ENCODE results near the gene CAMK1D.
"Not testable (repeated sequence)": the region's sequence is repeated elsewhere in the genome, so short reads cannot be mapped to it uniquely, and the experiment has no call there.

Gene CAMK1D

DNA sequence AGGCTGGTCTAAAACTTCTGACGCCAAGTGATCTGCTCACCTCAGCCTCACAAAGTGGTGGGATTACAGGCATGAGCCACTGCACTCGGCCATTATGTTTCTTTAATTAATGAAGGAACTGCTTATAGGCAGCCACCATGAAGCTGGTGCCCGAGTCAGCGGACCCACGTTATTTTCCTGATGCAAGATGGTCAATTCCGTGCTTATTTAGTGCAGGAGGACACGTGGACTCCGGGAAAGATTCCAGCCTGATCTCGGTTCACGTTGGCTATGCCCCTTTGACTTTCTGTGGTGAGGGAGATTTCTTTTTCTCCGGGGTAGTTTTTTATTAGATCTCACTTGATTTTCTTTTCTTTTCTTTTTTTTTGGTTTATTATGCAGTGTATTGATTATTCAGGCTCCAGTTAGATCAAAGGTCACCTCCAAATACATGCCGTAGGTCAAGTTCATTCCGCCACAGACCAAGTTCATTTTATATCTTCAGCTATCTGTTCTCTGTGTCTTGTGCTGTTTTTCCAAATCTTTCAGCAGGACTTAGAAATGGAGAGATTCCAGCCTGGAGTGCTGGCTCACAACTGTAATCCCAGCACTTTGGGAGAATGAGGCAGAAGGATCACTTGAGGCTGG lies 8.3 kb downstream of the CAMK1D start:
- H4K20me1 ChIP-seq (ENCODE audit: insufficient read depth, low read length): no peaks in the 10 kb centered on the region
- no peaks in the 10 kb centered on the region for H3K4me1 ChIP-seq (ENCODE audit: low read length)

DNA sequence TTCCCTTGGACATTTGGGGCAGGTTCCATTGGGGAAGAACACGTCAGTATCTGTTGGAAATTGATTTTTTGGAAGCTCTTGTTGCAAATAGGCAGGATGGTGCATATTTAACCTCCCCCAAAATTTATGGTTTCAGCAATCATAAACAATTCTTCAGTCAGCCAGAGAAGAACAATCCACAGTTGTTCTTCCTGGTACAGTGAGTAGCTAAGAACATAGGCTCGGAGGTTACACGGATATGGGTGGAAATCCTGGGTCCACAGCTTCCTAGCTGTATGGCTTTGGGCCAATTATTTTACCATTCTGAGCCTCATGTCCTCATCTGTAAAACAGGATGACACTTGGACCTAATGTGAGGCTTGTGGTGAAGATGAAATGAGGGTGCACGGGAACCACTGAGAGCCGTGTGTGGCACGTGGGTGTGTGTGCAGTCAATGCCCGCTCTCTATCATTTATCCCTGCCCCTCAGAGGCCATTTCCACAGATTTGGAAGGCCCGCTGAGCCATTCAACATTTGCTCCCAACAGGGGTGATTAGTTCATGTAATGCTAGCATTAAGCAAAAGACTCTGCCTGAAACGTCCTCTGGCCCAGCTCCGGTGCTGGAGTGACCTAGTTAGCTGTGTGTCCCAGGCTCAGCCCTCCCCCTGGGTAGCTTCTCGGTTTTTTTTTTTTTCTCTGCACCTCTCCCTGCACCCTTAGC lies 9.7 kb downstream of the CAMK1D start:
- H3K27ac ChIP-seq (ENCODE audit: low read length): no peak overlapping the region
- no peak overlapping the region for H3K9ac ChIP-seq (ENCODE audit: low read length)
- TF ChIP-seq, protein P1, sequence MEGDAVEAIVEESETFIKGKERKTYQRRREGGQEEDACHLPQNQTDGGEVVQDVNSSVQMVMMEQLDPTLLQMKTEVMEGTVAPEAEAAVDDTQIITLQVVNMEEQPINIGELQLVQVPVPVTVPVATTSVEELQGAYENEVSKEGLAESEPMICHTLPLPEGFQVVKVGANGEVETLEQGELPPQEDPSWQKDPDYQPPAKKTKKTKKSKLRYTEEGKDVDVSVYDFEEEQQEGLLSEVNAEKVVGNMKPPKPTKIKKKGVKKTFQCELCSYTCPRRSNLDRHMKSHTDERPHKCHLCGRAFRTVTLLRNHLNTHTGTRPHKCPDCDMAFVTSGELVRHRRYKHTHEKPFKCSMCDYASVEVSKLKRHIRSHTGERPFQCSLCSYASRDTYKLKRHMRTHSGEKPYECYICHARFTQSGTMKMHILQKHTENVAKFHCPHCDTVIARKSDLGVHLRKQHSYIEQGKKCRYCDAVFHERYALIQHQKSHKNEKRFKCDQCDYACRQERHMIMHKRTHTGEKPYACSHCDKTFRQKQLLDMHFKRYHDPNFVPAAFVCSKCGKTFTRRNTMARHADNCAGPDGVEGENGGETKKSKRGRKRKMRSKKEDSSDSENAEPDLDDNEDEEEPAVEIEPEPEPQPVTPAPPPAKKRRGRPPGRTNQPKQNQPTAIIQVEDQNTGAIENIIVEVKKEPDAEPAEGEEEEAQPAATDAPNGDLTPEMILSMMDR (IDR thresholded peaks at IDR 0.05; ENCODE audit: low read length): no peak
- no peak for DNase-seq
- no peaks in the 10 kb centered on the region for H3K9me2 ChIP-seq (replicated peaks; ENCODE audit: insufficient read depth, low read length)
- peaks cover 5% of the 10 kb centered on the region; the same call in 1 of the 2 replicates for H3F3A ChIP-seq (ENCODE audit: insufficient read depth, low read length)
- no peaks in the 10 kb centered on the region for H3K36me3 ChIP-seq (replicated peaks; ENCODE audit: insufficient read depth, low read length)
- H3K4me1 ChIP-seq (ENCODE audit: low read length): no peaks in the 10 kb centered on the region
- H3K4me2 ChIP-seq (ENCODE audit: low read depth, low read length): no peak overlapping the region
- no peaks in the 10 kb centered on the region for H3K27me3 ChIP-seq (replicated peaks; ENCODE audit: insufficient read depth, low read length)
- no peak overlapping the region for H3K4me3 ChIP-seq (ENCODE audit: low read length)
- H2AFZ ChIP-seq (ENCODE audit: low read length): no peak overlapping the region
- H3K9me3 ChIP-seq (replicated peaks; ENCODE audit: insufficient read depth, low read length): no peaks in the 10 kb centered on the region
- H4K20me1 ChIP-seq (ENCODE audit: insufficient read depth, low read length): no peaks in the 10 kb centered on the region
- H3K79me2 ChIP-seq (ENCODE audit: low read length): peaks cover 95% of the 10 kb centered on the region

More for the DNA sequence above, 8.3 kb downstream of the CAMK1D start:
- Histone ChIP-seq H3F3A (ENCODE audit: insufficient read depth, low read length) (peaks cover 5% of the 10 kb centered on the region), H3K79me2 (ENCODE audit: low read length) (peaks cover 95% of the 10 kb centered on the region), H3K27me3 (replicated peaks; ENCODE audit: insufficient read depth, low read length) (no peaks in the 10 kb centered on the region), H3K9me3 (replicated peaks; ENCODE audit: insufficient read depth, low read length) (no peaks in the 10 kb centered on the region), H3K36me3 (replicated peaks; ENCODE audit: insufficient read depth, low read length) (no peaks in the 10 kb centered on the region), H3K9me2 (replicated peaks; ENCODE audit: insufficient read depth, low read length) (no peaks in the 10 kb centered on the region), H2AFZ (ENCODE audit: low read length) (no peak overlapping the region), H3K9ac (ENCODE audit: low read length) (no peak overlapping the region), H3K4me3 (ENCODE audit: low read length) (no peak overlapping the region), H3K4me2 (ENCODE audit: low read depth, low read length) (no peak overlapping the region), H3K27ac (ENCODE audit: low read length) (no peak overlapping the region)
- no peak for DNase-seq
- TF ChIP-seq, protein P1 (IDR thresholded peaks at IDR 0.05; ENCODE audit: low read length): no peak
- TF ChIP-seq EZH2 (optimal IDR thresholded peaks at IDR 0.05; ENCODE audit: low read depth, low read length) (no peak), EZH2phosphoT487 (IDR thresholded peaks at IDR 0.05; ENCODE audit: low read length) (no peak)

DNA sequence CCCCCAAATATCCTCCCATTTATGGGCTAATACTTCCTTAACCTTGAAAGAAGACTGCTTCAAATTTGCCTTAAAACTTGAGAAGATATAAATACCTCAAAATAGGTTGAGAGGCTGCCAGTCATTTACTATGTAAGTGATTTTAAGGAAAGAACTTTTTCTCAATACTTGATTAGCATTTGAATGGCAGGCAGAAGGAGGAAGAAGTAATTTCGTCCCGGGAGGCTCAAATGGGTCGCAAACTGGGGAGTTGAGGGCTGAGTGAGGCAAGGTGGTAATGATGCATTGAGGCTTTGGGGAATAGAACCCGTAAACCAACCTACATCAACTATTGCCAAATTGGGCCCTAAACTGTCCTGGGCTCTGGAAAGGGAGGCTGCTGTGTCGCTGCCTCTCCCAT lies 11.1 kb downstream of the CAMK1D start:
- Histone ChIP-seq H3F3A (ENCODE audit: insufficient read depth, low read length) (peaks cover 12% of the 10 kb centered on the region; the same call in 1 of the 2 replicates), H3K4me3 (ENCODE audit: low read length) (no peak overlapping the region), H3K79me2 (ENCODE audit: low read length) (peaks cover 94% of the 10 kb centered on the region), H3K36me3 (replicated peaks; ENCODE audit: insufficient read depth, low read length) (no peaks in the 10 kb centered on the region), H3K4me2 (ENCODE audit: low read depth, low read length) (no peak overlapping the region), H3K27me3 (replicated peaks; ENCODE audit: insufficient read depth, low read length) (no peaks in the 10 kb centered on the region), H3K9me3 (replicated peaks; ENCODE audit: insufficient read depth, low read length) (no peaks in the 10 kb centered on the region), H2AFZ (ENCODE audit: low read length) (no peak overlapping the region), H3K4me1 (ENCODE audit: low read length) (no peaks in the 10 kb centered on the region), H4K20me1 (ENCODE audit: insufficient read depth, low read length) (no peaks in the 10 kb centered on the region), H3K9me2 (replicated peaks; ENCODE audit: insufficient read depth, low read length) (no peaks in the 10 kb centered on the region), H3K27ac (ENCODE audit: low read length) (no peak overlapping the region), H3K9ac (ENCODE audit: low read length) (no peak overlapping the region)
- TF ChIP-seq EZH2phosphoT487 (IDR thresholded peaks at IDR 0.05; ENCODE audit: low read length) (no peak), EZH2 (optimal IDR thresholded peaks at IDR 0.05; ENCODE audit: low read depth, low read length) (no peak)
- TF ChIP-seq, protein P1 (IDR thresholded peaks at IDR 0.05; ENCODE audit: low read length): no peak
- DNase-seq: no peak

DNA sequence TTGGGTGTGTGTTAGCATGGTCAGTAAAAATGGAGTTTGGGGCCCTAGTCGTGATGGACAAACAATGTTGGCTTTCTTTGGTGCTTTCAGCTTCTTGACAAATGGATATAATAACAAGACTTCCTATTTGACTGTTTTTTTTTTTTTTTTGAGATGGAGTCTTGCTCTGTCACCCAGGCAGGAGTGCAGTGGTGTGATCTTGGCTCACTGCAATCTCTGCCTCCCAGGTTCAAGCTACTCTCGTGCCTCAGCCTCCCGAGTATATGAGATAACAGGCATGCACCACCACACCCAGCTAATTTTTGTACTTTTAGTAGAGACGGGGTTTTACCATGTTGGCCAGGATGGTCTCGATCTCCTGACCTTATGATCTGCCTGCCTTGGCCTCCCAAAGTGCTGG lies 11.8 kb downstream of the CAMK1D start:
- peaks cover 18% of the 10 kb centered on the region for H3F3A ChIP-seq (ENCODE audit: insufficient read depth, low read length)
- peaks cover 88% of the 10 kb centered on the region for H3K79me2 ChIP-seq (ENCODE audit: low read length)
- not testable (repeated sequence) for H3K4me2 ChIP-seq (ENCODE audit: low read depth, low read length); H3K9me3 ChIP-seq (replicated peaks; ENCODE audit: insufficient read depth, low read length); H3K9ac ChIP-seq (ENCODE audit: low read length); H4K20me1 ChIP-seq (ENCODE audit: insufficient read depth, low read length); H2AFZ ChIP-seq (ENCODE audit: low read length); H3K27ac ChIP-seq (ENCODE audit: low read length); H3K4me1 ChIP-seq (ENCODE audit: low read length); DNase-seq; H3K4me3 ChIP-seq (ENCODE audit: low read length); H3K9me2 ChIP-seq (replicated peaks; ENCODE audit: insufficient read depth, low read length); H3K36me3 ChIP-seq (replicated peaks; ENCODE audit: insufficient read depth, low read length); H3K27me3 ChIP-seq (replicated peaks; ENCODE audit: insufficient read depth, low read length)
